Liver (tissue), 3 donors: Measurements from ENCODE around the gene DGCR2.

Experiments
- CTCF ChIP-seq: fragments of 150-350 bp; IDR thresholded peaks from 2 replicates; pipeline ENCODE4 v1.5.1; 2017; ENCODE audit warnings: improper control_type of control experiment, low read depth, low read length; ENCODE audit not compliant: missing input control
- EGR1 ChIP-seq, 2 donors: IDR thresholded peaks; 2 replicates each; pipeline ENCODE4 v1.6.1; 2016 to 2018; ENCODE audit warnings: antibody characterized with exemption in 2 of 2, low read depth in 2 of 2
- FOXA1 ChIP-seq: IDR thresholded peaks from 2 replicates; pipeline ENCODE4 v1.6.1; 2016; ENCODE audit warnings: antibody characterized with exemption
- GABPA ChIP-seq, 2 donors: IDR thresholded peaks in 1 of 2; conservative IDR thresholded peaks in 1 of 2; 2 replicates each; pipeline ENCODE4 v1.6.1; 2016; ENCODE audit warnings: antibody characterized with exemption in 2 of 2, mild to moderate bottlenecking in 1 of 2, moderate library complexity in 1 of 2
- HNF4G ChIP-seq: IDR thresholded peaks from 2 replicates; pipeline ENCODE4 v1.6.1; 2016; ENCODE audit warnings: antibody characterized with exemption
- JUND ChIP-seq, 2 donors: IDR thresholded peaks; 2 replicates each; pipeline ENCODE4 v1.6.1; 2016; ENCODE audit warnings: antibody characterized with exemption in 2 of 2
- MAX ChIP-seq: IDR thresholded peaks from 2 replicates; pipeline ENCODE4 v1.6.1; 2016; ENCODE audit warnings: antibody characterized with exemption
- NR2F2 ChIP-seq: IDR thresholded peaks from 2 replicates; pipeline ENCODE4 v1.6.1; 2016; ENCODE audit warnings: antibody characterized with exemption
- RAD21 ChIP-seq, 2 donors: IDR thresholded peaks; 2 replicates each; pipeline ENCODE4 v1.6.1; 2016; ENCODE audit warnings: antibody characterized with exemption in 2 of 2, mild to moderate bottlenecking in 2 of 2
- REST ChIP-seq: IDR thresholded peaks from 2 replicates; pipeline ENCODE4 v1.6.1; 2016; ENCODE audit warnings: antibody characterized with exemption, mild to moderate bottlenecking
- SP1 ChIP-seq: IDR thresholded peaks from 2 replicates; pipeline ENCODE4 v1.6.1; 2018; ENCODE audit warnings: antibody characterized with exemption, mild to moderate bottlenecking
- TAF1 ChIP-seq: conservative IDR thresholded peaks from 2 replicates; pipeline ENCODE4 v1.6.1; 2016; ENCODE audit warnings: antibody characterized with exemption, mild to moderate bottlenecking
- YY1 ChIP-seq: IDR thresholded peaks from 2 replicates; pipeline ENCODE4 v1.6.1; 2016; ENCODE audit warnings: antibody characterized with exemption, mild to moderate bottlenecking
- ZBTB33 ChIP-seq: IDR thresholded peaks from 2 replicates; pipeline ENCODE4 v1.6.1; 2016; ENCODE audit warnings: antibody characterized with exemption
- donor health status: healthy.
- donor health status: healthy.

- TF ChIP-seq JUND (IDR thresholded peaks at IDR 0.05), result no peak
- no peak for TF ChIP-seq CTCF
- no peak for TF ChIP-seq HNF4G
- TF ChIP-seq TAF1, result no peak
- TF ChIP-seq REST, result no peak
- TF ChIP-seq MAX, result no peak
- TF ChIP-seq GABPA (IDR thresholded peaks at IDR 0.05 in 1 of 2, conservative IDR thresholded peaks at IDR 0.05 in 1 of 2), result no peak
- TF ChIP-seq SP1, result no peak
- TF ChIP-seq YY1, result no peak
- no peak for TF ChIP-seq ZBTB33
- no peak for TF ChIP-seq EGR1 (IDR thresholded peaks at IDR 0.05; ENCODE audit: low read depth in 2 of 2)
- no peak for TF ChIP-seq RAD21 (IDR thresholded peaks at IDR 0.05)
- TF ChIP-seq NR2F2, result no peak
- TF ChIP-seq FOXA1, result no peak
These were observed 39.4 kb downstream of the DGCR2 start for GRCh38 chr22:19082793-19083192.
